Activated CD4-positive, alpha-beta T cell treated with anti-CD3 and anti-CD28 coated beads, Interleukin-2, amount 50 U/mL, for 48 hours (primary cell): ENCODE measurements around the gene SNRK.
"Not testable (repeated sequence)": the region's sequence is repeated elsewhere in the genome, so short reads cannot be mapped to it uniquely, and the experiment has no call there.

Source experiments
- DNase-seq, 2 experiments: peaks; one replicate each; pipeline ENCODE4 v3.0.0-alpha.2; 2020

SNRK gene

DNA sequence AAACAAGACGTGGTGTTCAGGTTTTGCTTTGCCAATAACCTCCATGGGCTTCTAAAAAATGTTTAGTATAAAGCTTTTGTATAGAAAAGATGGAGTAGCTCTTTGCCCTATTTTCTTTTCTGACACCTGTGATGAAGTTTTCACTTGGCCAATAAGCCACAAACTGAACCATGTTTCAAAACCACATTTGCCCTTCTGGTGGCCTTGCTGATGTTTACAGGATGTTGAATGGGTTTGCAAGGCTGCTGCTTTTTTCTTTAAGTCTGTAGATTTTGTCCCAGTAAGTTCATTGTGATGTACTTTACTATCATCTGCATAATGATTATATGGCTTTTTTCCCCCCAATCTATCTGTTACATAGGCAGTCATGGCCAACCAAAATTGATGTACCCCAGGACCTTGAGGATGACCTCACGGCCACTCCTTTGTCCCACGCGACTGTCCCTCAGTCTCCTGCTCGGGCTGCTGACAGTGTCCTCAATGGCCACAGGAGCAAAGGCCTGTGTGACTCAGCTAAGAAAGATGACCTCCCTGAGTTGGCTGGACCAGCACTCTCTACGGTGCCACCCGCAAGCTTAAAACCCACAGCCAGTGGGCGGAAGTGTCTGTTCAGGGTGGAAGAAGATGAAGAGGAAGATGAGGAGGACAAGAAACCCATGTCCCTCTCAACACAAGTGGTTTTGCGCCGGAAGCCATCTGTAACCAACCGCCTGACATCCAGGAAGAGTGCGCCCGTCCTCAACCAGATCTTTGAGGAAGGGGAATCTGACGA, 60.8 kb downstream of the SNRK start:
- peak in 1 of 2 experiments; percentile 9 for DNase-seq

GRCh38 chr3:43347774-43348173, 61.4 kb downstream of the SNRK start:
- DNase-seq, result no peak

DNA sequence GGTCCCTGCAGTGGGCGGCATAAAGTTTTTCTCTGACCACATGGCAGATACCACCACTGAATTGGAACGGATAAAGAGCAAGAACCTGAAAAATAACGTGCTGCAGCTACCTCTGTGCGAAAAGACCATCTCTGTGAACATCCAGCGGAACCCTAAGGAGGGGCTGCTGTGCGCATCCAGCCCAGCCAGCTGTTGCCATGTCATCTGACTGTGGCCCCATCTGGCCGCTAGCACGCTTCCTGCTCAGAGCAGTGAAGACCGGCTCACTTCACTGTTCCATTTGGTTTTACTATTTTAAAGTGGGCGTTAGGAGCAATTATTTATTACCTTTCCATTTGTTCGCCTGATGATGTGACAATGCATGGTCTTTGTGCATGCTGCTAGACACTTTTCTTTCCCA, 62.0 kb downstream of the SNRK start:
- DNase-seq, result no peak

GRCh38 chr3:43348852-43349574, 62.7 kb downstream of the SNRK start:
- no peak for DNase-seq

DNA sequence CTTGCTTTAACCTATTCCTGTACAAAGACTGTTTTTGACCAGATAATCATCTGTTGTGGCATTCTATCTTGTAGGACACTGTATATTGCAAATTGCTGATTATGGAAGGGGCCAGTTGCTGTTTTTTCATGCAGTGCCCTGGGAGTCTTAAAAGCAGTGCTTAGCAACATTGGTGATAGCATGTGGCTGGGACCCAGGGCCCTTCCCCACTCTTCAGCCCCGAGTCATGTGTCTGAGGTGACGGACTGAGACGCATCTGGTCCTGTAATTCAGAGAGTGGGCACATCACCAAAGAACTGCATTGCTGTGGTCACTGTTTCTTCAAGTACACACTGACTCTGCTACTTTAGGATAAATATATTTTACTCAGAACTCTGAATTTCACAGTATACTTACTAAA, 63.4 kb downstream of the SNRK start:
- no peak for DNase-seq

DNA sequence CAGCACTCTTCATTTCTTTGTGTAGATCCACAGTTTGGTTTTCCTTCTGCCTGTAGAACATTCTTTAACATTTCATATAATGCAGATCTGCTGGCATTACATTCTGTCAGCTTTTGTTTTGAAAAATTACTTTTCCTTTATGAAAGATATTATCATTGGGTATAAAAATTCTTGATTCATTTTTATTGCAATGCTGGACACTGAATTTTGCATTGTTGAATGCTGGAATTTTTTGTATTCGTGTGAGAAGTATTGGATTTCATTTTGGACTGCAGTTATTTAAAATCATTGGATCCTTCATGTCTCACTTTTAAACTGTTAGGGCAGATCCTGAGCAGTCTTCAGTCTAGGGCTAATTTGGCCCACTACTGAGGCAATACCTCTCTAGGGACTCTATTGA, 67.1 kb downstream of the SNRK start:
- no peak for DNase-seq

DNA sequence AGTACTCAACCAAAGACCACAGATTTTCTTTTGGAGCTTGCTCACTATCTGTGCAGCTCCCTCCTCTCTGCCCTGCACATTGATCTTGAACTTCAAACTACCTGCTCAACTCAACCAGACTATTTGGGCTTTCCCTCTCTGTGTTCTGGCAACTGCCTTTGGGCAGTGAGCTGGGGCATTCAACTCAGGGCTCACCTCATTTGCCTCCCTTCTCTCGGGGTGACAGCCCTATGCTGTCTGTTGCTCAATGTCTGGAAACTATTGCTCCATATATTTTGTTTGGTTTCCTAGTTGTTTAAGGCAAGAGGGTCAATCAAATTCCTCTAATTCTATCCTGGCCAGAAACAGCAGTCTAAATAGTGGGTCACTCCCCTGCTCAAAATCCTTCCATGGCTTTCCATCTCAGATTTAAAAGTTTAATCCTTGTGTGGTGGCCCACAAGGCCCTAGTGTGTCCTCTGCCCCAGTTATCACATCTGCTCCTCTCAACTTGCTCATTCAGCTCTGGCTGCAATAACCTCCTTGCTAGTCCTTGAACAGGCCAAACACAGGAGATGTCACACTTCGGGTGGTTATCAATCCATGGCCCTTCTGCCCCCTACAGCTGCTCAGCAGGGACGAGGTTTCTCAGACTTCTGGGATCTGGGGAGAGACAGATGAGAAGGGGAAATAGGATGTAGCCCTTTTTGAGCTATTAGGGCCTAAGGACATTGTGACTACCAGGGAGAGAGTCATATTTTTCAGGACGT, 67.8 kb downstream of the SNRK start:
- no peak for DNase-seq

GRCh38 chr3:43356033-43356432, 69.7 kb downstream of the SNRK start:
- not testable (repeated sequence) for DNase-seq

DNA sequence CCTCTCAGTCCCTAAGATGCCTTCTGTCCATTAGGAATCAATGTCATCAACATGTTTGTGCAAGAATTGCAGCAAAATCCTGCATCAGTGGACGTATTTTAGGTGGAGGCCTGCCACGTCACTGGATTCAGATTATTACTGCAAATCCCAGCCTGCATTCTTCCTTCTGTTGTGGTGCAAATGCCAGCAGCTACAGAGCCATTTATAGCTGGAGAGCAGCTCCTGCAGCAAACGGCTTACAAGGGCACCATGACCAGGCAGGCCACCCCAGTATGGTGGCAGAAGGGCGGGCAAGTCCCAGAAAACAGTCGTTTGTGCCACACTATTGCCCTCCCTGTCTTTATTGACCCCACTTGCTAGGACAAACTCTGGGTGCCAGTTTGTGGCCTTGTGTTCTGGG, 74.7 kb downstream of the SNRK start:
- DNase-seq, result no peak

DNA sequence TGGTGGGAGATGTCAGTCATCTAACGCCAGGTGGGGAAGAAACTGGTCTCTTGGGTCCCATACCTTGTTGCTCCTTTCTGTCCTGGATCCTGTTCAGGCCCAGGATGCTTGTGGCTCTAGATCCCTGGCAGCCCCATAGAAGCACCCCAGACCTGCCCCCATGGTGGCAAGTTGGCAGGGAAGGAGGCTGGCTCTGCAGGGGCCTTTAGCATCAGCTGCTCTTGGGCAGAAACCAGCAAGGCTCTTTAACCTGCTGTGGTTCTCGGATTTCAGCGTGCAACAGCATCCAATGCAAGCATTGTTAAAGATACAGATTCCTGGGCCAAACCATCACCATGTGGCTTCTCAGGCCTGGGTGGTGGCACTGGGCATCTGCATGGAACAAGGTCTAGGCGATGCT, 75.8 kb downstream of the SNRK start:
- no peak for DNase-seq

DNA sequence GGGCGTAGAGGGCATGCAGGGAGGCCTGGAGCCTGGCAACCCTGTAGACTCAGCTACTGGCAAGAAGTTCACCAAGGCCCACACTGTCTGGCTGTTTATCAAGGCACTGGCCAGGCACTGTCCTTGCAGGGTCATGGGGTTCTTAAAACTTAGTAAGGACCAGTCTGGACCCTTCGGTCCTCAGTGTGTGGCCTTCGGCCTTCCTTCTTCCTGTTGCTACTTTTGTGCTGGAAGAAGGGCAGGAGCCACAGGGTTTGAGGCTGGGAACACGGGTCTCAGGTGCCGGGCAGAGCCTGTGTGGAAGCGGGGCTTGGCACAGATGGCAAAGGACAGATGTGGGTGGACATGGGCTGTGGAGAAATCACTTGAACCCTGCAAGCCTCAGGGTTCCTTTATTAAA, 76.6 kb downstream of the SNRK start:
- DNase-seq, result no peak

DNA sequence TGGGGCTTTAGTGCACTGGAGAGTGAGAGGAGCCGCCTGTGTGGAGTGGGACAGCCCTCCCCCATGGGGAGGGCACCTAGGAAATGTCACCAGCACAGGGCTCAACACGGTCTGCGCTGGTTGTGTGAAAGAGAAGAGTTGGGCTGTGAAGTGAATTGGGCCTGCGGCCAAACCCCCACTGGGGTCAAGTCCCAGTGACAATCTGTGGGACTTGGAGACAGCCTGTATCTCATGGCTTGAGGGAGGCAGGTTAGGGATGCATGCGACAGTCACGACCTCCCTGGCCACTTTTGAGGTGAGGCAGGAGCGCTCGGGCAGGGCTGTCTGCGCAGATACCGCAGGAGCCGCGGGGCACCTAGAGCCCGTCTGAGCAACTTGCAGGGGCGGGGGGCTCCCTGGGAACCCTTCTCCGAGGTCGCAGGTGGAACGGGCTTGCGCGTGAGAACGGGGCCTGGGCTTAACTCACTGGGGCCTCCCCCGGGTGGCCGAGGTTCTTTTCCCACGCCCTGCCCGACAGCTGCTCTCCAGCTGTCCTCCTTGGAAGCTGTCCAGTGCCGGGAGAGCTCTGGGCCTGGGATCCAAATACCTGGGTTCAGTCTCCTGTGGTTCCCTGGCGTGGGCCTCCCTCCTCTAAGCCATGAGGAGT, 77.4 kb downstream of the SNRK start:
- DNase-seq, result no peak

DNA sequence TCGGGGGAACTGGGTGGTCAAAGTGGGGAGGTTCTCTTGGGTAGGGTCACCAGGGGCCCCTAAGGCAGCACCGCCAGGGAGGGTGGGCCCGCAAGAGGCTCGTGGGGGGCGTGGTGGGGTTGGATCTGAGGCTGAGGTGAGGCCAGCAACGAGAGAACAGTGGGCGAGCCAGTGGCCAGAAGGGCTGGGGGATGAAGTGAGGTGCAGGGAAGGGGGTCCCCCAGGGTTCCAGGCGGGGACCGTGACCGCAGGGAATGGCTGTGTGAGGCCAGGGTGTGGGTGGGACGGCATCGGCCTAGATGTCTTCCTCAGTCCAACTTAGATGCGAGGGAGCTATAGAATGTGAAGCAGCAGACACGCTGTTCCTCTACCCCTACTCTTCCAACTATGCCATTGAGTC, 78.2 kb downstream of the SNRK start:
- no peak for DNase-seq

DNA sequence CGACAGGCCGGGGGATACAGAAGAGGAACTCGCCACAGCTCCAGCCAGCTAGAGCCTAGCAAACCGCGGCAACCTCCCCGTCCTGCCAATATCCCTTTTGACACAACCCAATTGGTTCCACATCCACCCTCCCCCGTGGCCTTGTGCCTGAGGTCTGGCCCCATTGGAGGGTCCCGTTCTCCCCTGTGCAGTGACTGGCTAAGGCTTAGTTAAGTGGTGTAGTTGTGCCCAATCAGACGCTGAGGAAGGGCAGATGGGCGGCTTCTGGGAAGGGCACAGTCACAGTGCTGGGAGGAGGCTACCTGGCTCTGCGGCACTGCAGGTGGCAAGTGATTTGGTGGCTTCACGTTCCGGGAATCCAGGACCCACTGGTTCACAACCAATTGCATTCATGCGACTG, 78.6 kb downstream of the SNRK start:
- DNase-seq, result no peak

DNA sequence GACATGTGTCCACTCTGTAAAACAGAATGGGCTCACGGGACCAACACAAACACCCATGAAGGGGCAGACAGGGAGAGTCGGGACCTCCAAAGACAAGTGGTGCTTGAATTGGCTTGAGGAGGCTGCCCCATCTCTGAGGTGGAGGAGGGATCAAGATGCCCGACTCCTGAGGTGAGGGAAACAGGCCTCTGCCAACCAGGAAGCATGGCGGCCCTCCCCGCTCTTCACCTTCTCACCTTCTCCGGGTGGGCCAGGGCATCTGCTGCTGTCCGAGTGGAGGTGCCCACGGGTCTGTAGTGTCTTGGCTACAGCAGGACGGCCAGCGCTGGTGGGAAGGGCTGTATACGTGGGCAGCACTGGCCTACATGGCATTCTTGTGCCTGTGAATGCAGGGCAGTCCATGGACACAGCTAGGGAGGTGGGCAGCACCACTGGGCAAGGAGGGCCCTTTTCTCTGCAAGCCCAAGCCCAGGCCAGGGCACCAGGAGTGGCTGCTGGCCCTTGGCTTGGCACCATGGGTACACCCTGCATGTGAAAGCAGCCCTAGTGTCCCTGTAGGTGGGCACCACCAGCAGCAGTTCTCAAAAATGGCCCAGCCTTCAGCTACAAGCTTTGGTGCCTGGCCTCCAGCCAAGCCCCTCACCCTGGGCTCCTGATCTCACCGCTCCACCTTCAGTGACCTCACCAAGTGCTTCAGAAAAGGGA, 79.4 kb downstream of the SNRK start:
- DNase-seq, result no peak

DNA sequence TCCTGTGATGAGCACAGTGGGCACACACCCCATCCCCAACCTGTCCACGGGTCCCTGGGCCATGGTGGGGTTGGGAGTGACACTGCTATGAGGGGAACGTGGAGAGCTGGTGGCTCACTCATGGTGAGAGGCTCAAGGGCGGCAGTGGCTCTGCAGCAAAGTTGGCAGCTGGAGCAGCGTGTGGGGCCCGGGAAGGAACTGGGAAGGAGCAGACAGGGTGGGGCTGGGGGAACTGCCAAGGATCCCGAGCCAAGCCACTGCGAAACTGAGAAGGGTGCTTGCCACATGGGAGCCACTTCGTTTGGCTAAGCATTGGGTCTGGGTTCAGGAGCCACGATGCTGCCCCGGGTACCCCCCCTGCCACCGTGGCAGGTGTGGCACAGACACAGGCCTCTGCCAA, 80.1 kb downstream of the SNRK start:
- no peak for DNase-seq

DNA sequence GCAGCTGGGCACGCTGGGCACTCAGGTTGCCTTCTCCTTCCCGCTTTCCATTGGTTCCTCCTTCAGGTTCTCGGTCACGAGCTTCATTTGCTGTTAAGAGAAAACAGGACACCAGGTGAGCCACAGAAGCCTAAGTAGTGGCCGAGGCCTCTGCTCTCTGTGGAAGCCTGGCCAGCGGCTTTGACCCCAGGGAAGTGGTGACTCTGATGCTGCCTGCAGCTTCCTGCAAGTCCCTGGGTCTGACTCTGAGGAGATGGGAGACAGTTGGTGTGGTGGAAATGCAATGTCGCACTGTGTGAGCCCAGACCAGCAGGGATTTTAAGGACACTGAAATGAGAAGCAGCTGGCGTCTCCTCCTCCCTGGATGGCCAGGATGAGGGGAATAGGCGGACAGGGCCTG, 80.5 kb downstream of the SNRK start:
- no peak for DNase-seq

DNA sequence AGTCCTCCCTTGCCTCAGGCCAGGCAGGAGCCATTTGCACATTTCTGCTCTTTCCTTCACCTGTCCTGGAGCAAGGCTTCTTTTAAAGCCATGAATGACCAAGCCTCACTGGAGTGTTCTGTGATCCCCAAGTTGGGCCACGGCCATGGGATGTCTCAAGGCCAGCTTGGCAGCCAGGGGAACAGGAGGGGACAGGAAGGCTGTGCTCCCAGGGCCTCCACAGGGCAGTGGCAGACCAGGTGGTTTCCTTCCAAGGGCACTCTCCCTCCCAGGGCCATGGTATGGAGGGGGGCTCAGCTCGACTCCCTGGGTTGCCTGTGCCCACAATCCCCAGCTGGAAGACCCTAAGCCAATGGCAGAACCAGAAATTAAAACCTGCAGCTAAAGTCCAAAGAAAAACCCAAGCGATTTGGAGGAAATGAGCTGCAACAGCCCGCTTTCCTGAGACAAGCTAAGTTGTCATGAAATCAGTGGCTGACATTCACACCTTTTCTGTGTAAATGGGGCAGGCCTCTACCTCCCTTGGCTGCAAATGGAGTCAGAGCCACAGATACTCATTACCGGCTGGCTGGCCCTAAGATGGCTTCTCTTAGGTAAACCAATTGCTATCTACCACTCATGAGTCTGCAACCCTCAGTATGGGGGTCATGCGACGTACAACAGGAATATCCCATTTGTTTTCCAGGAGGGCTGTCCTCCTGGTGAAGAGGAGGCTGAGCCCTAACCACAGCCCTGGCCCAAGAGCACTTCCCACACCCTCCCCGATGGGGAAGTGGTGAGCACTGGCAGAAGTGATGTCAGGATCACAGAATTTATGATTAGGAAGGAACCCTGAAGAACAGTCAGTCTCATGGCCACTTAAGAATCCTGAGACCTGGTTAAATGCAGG, 83.3 kb downstream of the SNRK start:
- no peak for DNase-seq

- no peak for DNase-seq
These were observed 84.1 kb downstream of the SNRK start for GRCh38 chr3:43370293-43370980.

GRCh38 chr3:43371494-43371893, 85.2 kb downstream of the SNRK start:
- no peak for DNase-seq
